GM19035 (cell line): Measurements from ENCODE around the gene RAB11FIP4.

Experiments
- ATAC-seq: cut with Tn5 transposase; IDR thresholded peaks from one replicate; pipeline ENCODE4 v1.9.1; 2021; ENCODE audit not compliant: unreplicated experiment

RAB11FIP4 gene

GRCh38 chr17:31457391-31458234, 66.1 kb downstream of the RAB11FIP4 start:
- no peak for ATAC-seq

GRCh38 chr17:31458829-31459228, 67.4 kb downstream of the RAB11FIP4 start:
- ATAC-seq: no peak

GRCh38 chr17:31459716-31460115, 68.2 kb downstream of the RAB11FIP4 start:
- ATAC-seq: no peak

GRCh38 chr17:31460226-31460721, 68.8 kb downstream of the RAB11FIP4 start:
- ATAC-seq: no peak

- no peak for ATAC-seq
Observed at GRCh38 chr17:31461227-31461810, 69.8 kb downstream of the RAB11FIP4 start.

- ATAC-seq: no peak
Observed at GRCh38 chr17:31462261-31462660, 70.8 kb downstream of the RAB11FIP4 start.

GRCh38 chr17:31466096-31466760, 74.8 kb downstream of the RAB11FIP4 start:
- no peak for ATAC-seq

GRCh38 chr17:31467502-31468256, 76.2 kb downstream of the RAB11FIP4 start:
- no peak for ATAC-seq

- ATAC-seq: no peak
Observed at GRCh38 chr17:31469959-31470358, 78.5 kb downstream of the RAB11FIP4 start.

GRCh38 chr17:31470592-31470991, 79.1 kb downstream of the RAB11FIP4 start:
- ATAC-seq: no peak

- no peak for ATAC-seq
Observed at GRCh38 chr17:31472137-31472536, 80.7 kb downstream of the RAB11FIP4 start.

GRCh38 chr17:31475378-31476162, 84.1 kb downstream of the RAB11FIP4 start:
- ATAC-seq: no peak

- ATAC-seq: no peak
Observed at GRCh38 chr17:31476525-31477416, 85.3 kb downstream of the RAB11FIP4 start.

GRCh38 chr17:31477417-31478055, 86.1 kb downstream of the RAB11FIP4 start:
- ATAC-seq: no peak

- ATAC-seq: no peak
Observed at GRCh38 chr17:31479062-31479408, 87.6 kb downstream of the RAB11FIP4 start.

GRCh38 chr17:31479524-31479923, 88.0 kb downstream of the RAB11FIP4 start:
- no peak for ATAC-seq

- ATAC-seq: no peak
Observed at GRCh38 chr17:31480067-31480466, 88.6 kb downstream of the RAB11FIP4 start.

GRCh38 chr17:31480904-31481782, 89.7 kb downstream of the RAB11FIP4 start:
- no peak for ATAC-seq
